ENCODE data around the gene RB1. TPM values are rescaled to one million over a fixed set of nuclear protein-coding genes. Genes with fewer than 3 reads are reported as not detected.

Gene RB1
- total and polyA plus RNA-seq, 7 experiments from 2014 or later, result 12.1 to 37.1 (median 18.5) TPM

GRCh38 chr13:48260970-48261369, 42.6 kb upstream of the RB1 start:
- ChIA-PET CTCF (no interaction called here), POLR2A (no interaction called here)
- peaks cover 4 to 22% of the 10 kb centered on the region in 2 donors for H3K4me1 ChIP-seq (ENCODE audit: control insufficient read depth in 2 of 2, insufficient read depth in 2 of 2, low read length in 2 of 2)
- H3K27me3 ChIP-seq (ENCODE audit: control insufficient read depth in 2 of 2, insufficient read depth in 2 of 2, low read length in 2 of 2), result no peaks in the 10 kb centered on the region
- Mint-ChIP-seq H3K4me3 (no peak overlapping the region), H3K36me3 (peaks cover 13 to 70% (median 61%) of the 10 kb centered on the region in 5 donors), H3K27me3 (no peaks in the 10 kb centered on the region), H3K27ac (no peak overlapping the region), H3K9me3 (no peaks in the 10 kb centered on the region), H3K4me1 (peaks cover 20 to 95% (median 80%) of the 10 kb centered on the region in 7 donors)
- DNase-seq (no peak), ATAC-seq (no peak)
- H3K4me3 ChIP-seq (ENCODE audit: low read length), result no peak overlapping the region
- intact Hi-C loops (cut with micrococcal nuclease), result loop anchor here in 1 of 2 donors (5.0 kb wide), 2 partner anchors 321 to 506 kb away; no protein-coding TSS in a partner anchor
- H3K36me3 ChIP-seq (ENCODE audit: control insufficient read depth in 2 of 3, insufficient read depth in 3 of 3, low read length in 3 of 3), result peaks cover 22 to 62% (median 24%) of the 10 kb centered on the region in 3 experiments
- no peak overlapping the region for H3K27ac ChIP-seq (ENCODE audit: low read depth, low read length)
- H3K9me3 ChIP-seq (ENCODE audit: control insufficient read depth in 2 of 3, low read length in 3 of 3), result no peaks in the 10 kb centered on the region

- H3K36me3 ChIP-seq (ENCODE audit: control insufficient read depth in 2 of 3, insufficient read depth in 3 of 3, low read length in 3 of 3), result peaks cover 9 to 46% (median 20%) of the 10 kb centered on the region in 3 experiments
- POLR2A ChIA-PET, result interaction anchor here (1.0 to 2.5 kb wide), 4 partner anchors 12 to 136 kb away, joined by 3 to 11 read pairs (median 4); partner anchors contain the start of gene ITM2B
- CTCF ChIA-PET, result interaction anchor here (1.0 to 1.4 kb wide), 4 partner anchors 16 to 136 kb away, joined by 3 to 6 read pairs (median 4); no protein-coding TSS in a partner anchor
- H3K4me3 ChIP-seq (ENCODE audit: low read length), result no peak overlapping the region
- Mint-ChIP-seq H3K27ac (peak overlapping the region in 6 of 9 donors; percentile 28 to 92 (median 76)), H3K27me3 (no peaks in the 10 kb centered on the region), H3K9me3 (no peaks in the 10 kb centered on the region), H3K36me3 (peaks cover 10 to 57% (median 54%) of the 10 kb centered on the region in 5 donors), H3K4me3 (peak overlapping the region in 2 of 10 donors; percentile 16 to 72), H3K4me1 (peaks cover 22 to 86% (median 73%) of the 10 kb centered on the region in 7 donors)
- H3K27ac ChIP-seq (ENCODE audit: low read depth, low read length), result no peak overlapping the region
- H3K27me3 ChIP-seq (ENCODE audit: control insufficient read depth in 2 of 2, insufficient read depth in 2 of 2, low read length in 2 of 2), result no peaks in the 10 kb centered on the region
- DNase-seq (no peak), ATAC-seq (no peak)
- H3K9me3 ChIP-seq (ENCODE audit: control insufficient read depth in 2 of 3, low read length in 3 of 3), result no peaks in the 10 kb centered on the region
- H3K4me1 ChIP-seq (ENCODE audit: control insufficient read depth in 2 of 2, insufficient read depth in 2 of 2, low read length in 2 of 2), result peaks cover 0 to 22% of the 10 kb centered on the region in 2 donors
- intact Hi-C loops (cut with micrococcal nuclease), result loop anchor here in 1 of 2 donors (5.0 kb wide), 2 partner anchors 319 to 504 kb away; no protein-coding TSS in a partner anchor
Measured at GRCh38 chr13:48263196-48263595, 40.4 kb upstream of the RB1 start.

GRCh38 chr13:48264058-48264457, 39.5 kb upstream of the RB1 start:
- ATAC-seq (no peak), DNase-seq (no peak)
- H3K36me3 Mint-ChIP-seq, result peaks cover 11 to 54% (median 49%) of the 10 kb centered on the region in 5 donors
- intact Hi-C loops (cut with micrococcal nuclease), result loop anchor here (2.0 to 5.0 kb wide), 4 partner anchors 13 to 503 kb away; no protein-coding TSS in a partner anchor
- peak overlapping the region in 8 of 9 donors; percentile 27 to 92 (median 69) for H3K27ac Mint-ChIP-seq
- CTCF ChIA-PET, result interaction anchor here (0.5 to 1.1 kb wide), 3 partner anchors 146 to 174 kb away, joined by 3 to 5 read pairs (median 3); partner anchors contain the start of gene MED4
- H3K36me3 ChIP-seq (ENCODE audit: control insufficient read depth in 2 of 3, insufficient read depth in 3 of 3, low read length in 3 of 3), result peaks cover 9 to 37% (median 12%) of the 10 kb centered on the region in 3 experiments
- H3K27ac ChIP-seq (ENCODE audit: low read depth, low read length), result no peak overlapping the region
- H3K9me3 ChIP-seq (ENCODE audit: control insufficient read depth in 2 of 3, low read length in 3 of 3), result no peaks in the 10 kb centered on the region
- no peak overlapping the region for H3K4me3 ChIP-seq (ENCODE audit: low read length)
- H3K4me3 Mint-ChIP-seq, result peak overlapping the region in 5 of 10 donors; percentile 3 to 72 (median 7)
- POLR2A ChIA-PET, result interaction anchor here (0.6 to 2.5 kb wide), 5 partner anchors 24 to 137 kb away, joined by 3 to 11 read pairs (median 5); partner anchors contain the start of gene ITM2B
- no peaks in the 10 kb centered on the region for H3K27me3 Mint-ChIP-seq
- H3K4me1 Mint-ChIP-seq, result peaks cover 22 to 79% (median 66%) of the 10 kb centered on the region in 7 donors
- no peaks in the 10 kb centered on the region for H3K27me3 ChIP-seq (ENCODE audit: control insufficient read depth in 2 of 2, insufficient read depth in 2 of 2, low read length in 2 of 2)
- no peaks in the 10 kb centered on the region for H3K9me3 Mint-ChIP-seq
- H3K4me1 ChIP-seq (ENCODE audit: control insufficient read depth in 2 of 2, insufficient read depth in 2 of 2, low read length in 2 of 2), result peaks cover 0 to 22% of the 10 kb centered on the region in 2 donors

GRCh38 chr13:48265217-48265815, 38.2 kb upstream of the RB1 start:
- ChIA-PET POLR2A (interaction anchor here (0.6 to 1.4 kb wide), 10 partner anchors 9 to 314 kb away, joined by 3 to 5 read pairs (median 3); no protein-coding TSS in a partner anchor), CTCF (interaction anchor here (0.6 to 1.0 kb wide), 4 partner anchors 30 to 177 kb away, joined by 3 read pairs; no protein-coding TSS in a partner anchor)
- intact Hi-C loops (cut with micrococcal nuclease), result loop anchor here (1.0 to 5.0 kb wide), 4 partner anchors 9 to 39 kb away; partner anchors contain the start of gene RB1 (in 1 of the 2)
- no peak overlapping the region for H3K4me3 ChIP-seq (ENCODE audit: low read length)
- peak overlapping the region in 9 of 10 donors; percentile 15 to 72 (median 54) for H3K4me3 Mint-ChIP-seq
- ATAC-seq, result peak; percentile 48
- H3K27me3 ChIP-seq (ENCODE audit: control insufficient read depth in 2 of 2, insufficient read depth in 2 of 2, low read length in 2 of 2), result no peaks in the 10 kb centered on the region
- H3K27ac ChIP-seq (ENCODE audit: low read depth, low read length), result no peak overlapping the region
- peaks cover 22 to 73% (median 54%) of the 10 kb centered on the region in 7 donors for H3K4me1 Mint-ChIP-seq
- peak overlapping the region; percentile 7 to 92 (median 86) for H3K27ac Mint-ChIP-seq
- no peaks in the 10 kb centered on the region for H3K9me3 ChIP-seq (ENCODE audit: control insufficient read depth in 2 of 3, low read length in 3 of 3)
- peaks cover 0 to 22% of the 10 kb centered on the region in 2 donors for H3K4me1 ChIP-seq (ENCODE audit: control insufficient read depth in 2 of 2, insufficient read depth in 2 of 2, low read length in 2 of 2)
- peak in 3 of 9 donors; percentile 17 to 38 (median 27) for DNase-seq
- no peaks in the 10 kb centered on the region for H3K9me3 Mint-ChIP-seq
- peaks cover 9 to 28% (median 10%) of the 10 kb centered on the region in 3 experiments for H3K36me3 ChIP-seq (ENCODE audit: control insufficient read depth in 2 of 3, insufficient read depth in 3 of 3, low read length in 3 of 3)
- no peaks in the 10 kb centered on the region for H3K27me3 Mint-ChIP-seq
- peaks cover 17 to 51% (median 44%) of the 10 kb centered on the region in 5 donors for H3K36me3 Mint-ChIP-seq

- Histone ChIP-seq H3K27ac (ENCODE audit: low read depth, low read length) (peak overlapping the region; percentile 29), H3K9me3 (ENCODE audit: control insufficient read depth in 2 of 3, low read length in 3 of 3) (no peaks in the 10 kb centered on the region), H3K27me3 (ENCODE audit: control insufficient read depth in 2 of 2, insufficient read depth in 2 of 2, low read length in 2 of 2) (no peaks in the 10 kb centered on the region), H3K4me3 (ENCODE audit: low read length) (no peak overlapping the region), H3K4me1 (ENCODE audit: control insufficient read depth in 2 of 2, insufficient read depth in 2 of 2, low read length in 2 of 2) (peaks cover 0 to 22% of the 10 kb centered on the region in 2 donors), H3K36me3 (ENCODE audit: control insufficient read depth in 2 of 3, insufficient read depth in 3 of 3, low read length in 3 of 3) (peaks cover 9 to 22% (median 10%) of the 10 kb centered on the region in 3 experiments)
- ChIA-PET CTCF (no interaction called here), POLR2A (interaction anchor here (1.2 to 1.4 kb wide), 3 partner anchors 10 to 314 kb away, joined by 3 to 4 read pairs (median 3); partner anchors contain the start of gene ITM2B)
- DNase-seq (no peak), ATAC-seq (no peak)
- Mint-ChIP-seq H3K4me3 (no peak overlapping the region), H3K36me3 (peaks cover 12 to 45% (median 35%) of the 10 kb centered on the region in 5 donors), H3K27ac (peak overlapping the region in 8 of 9 donors; percentile 73 to 92 (median 82)), H3K27me3 (no peaks in the 10 kb centered on the region), H3K9me3 (no peaks in the 10 kb centered on the region), H3K4me1 (peaks cover 22 to 65% (median 46%) of the 10 kb centered on the region in 7 donors)
- intact Hi-C loops (cut with micrococcal nuclease), result loop anchor here in 1 of 2 donors (5.0 kb wide), 1 partner anchor 36 kb away; the partner anchor contains the start of gene RB1
Measured at GRCh38 chr13:48266150-48266549, 37.4 kb upstream of the RB1 start.

Measured in naive thymus-derived CD4-positive, alpha-beta T cell (primary cell).